Chondrocyte (in vitro differentiated cells): ENCODE data around the gene CRYBG3. TPM values are rescaled to one million over a fixed set of nuclear protein-coding genes. Genes with fewer than 3 reads are reported as not detected.

Experiments used
- DNase-seq: peaks from one replicate; pipeline ENCODE4 v3.0.0; 2021; ENCODE audit warnings: mixed read lengths, low spot score
- H3K27ac Mint-ChIP-seq: one replicate; pipeline ENCODE4 v1.8.0; 2021; ENCODE audit warnings: mild to moderate bottlenecking, moderate library complexity, mixed read lengths; ENCODE audit not compliant: unreplicated experiment
- H3K27me3 Mint-ChIP-seq: 2 replicates; pipeline ENCODE4 v1.8.0; 2021; ENCODE audit warnings: low read depth, mixed read lengths
- H3K36me3 Mint-ChIP-seq: 2 replicates; pipeline ENCODE4 v1.8.0; 2021; ENCODE audit warnings: low read depth, mixed read lengths
- H3K4me1 Mint-ChIP-seq: 2 replicates; pipeline ENCODE4 v1.8.0; 2021; ENCODE audit warnings: low read depth, mild to moderate bottlenecking, mixed read lengths
- H3K4me3 Mint-ChIP-seq: one replicate; pipeline ENCODE4 v1.8.0; 2021; ENCODE audit warnings: mild to moderate bottlenecking, moderate library complexity, mixed read lengths; ENCODE audit not compliant: unreplicated experiment
- H3K9me3 Mint-ChIP-seq: 2 replicates; pipeline ENCODE4 v1.8.0; 2021; ENCODE audit warnings: low read depth, mixed read lengths
- CTCF ChIP-seq: fragments of 200-600 bp; sonication (generic); IDR thresholded peaks from 2 replicates; pipeline ENCODE4 v1.5.0; 2021; ENCODE audit warnings: antibody characterized with exemption, mild to moderate bottlenecking, moderate library complexity
- total RNA-seq: library from RNA; stranded (reverse); gene quantifications from 3 replicates; pipeline ENCODE4 v1.2.1, GENCODE V29; 2021

CRYBG3 gene
- total RNA-seq, 1 donor from 2014 or later, result 15.5 TPM

- Mint-ChIP-seq H3K9me3 (no peaks in the 10 kb centered on the region), H3K36me3 (peaks cover 40% of the 10 kb centered on the region), H3K27me3 (no peaks in the 10 kb centered on the region), H3K4me1 (no peaks in the 10 kb centered on the region), H3K27ac (no peak overlapping the region), H3K4me3 (no peak overlapping the region)
- no peak for TF ChIP-seq CTCF
- DNase-seq, result no peak
Observed at GRCh38 chr3:97950360-97950759, 128.5 kb downstream of the CRYBG3 start.

GRCh38 chr3:97952280-97952679 is 130.5 kb downstream of the CRYBG3 start:
- Mint-ChIP-seq H3K27me3 (no peaks in the 10 kb centered on the region), H3K27ac (no peak overlapping the region), H3K4me1 (no peaks in the 10 kb centered on the region), H3K36me3 (peaks cover 37% of the 10 kb centered on the region), H3K9me3 (no peaks in the 10 kb centered on the region), H3K4me3 (no peak overlapping the region)
- no peak for TF ChIP-seq CTCF
- no peak for DNase-seq

GRCh38 chr3:97952872-97953271 is 131.1 kb downstream of the CRYBG3 start:
- H3K27me3 Mint-ChIP-seq, result no peaks in the 10 kb centered on the region
- H3K4me3 Mint-ChIP-seq, result no peak overlapping the region

GRCh38 chr3:97954228-97954827 is 132.5 kb downstream of the CRYBG3 start:
- DNase-seq, result no peak
- H3K27ac Mint-ChIP-seq, result no peak overlapping the region
- H3K4me1 Mint-ChIP-seq, result no peaks in the 10 kb centered on the region
- H3K9me3 Mint-ChIP-seq, result no peaks in the 10 kb centered on the region
- no peak for TF ChIP-seq CTCF
- H3K27me3 Mint-ChIP-seq, result no peaks in the 10 kb centered on the region
- no peak overlapping the region for H3K4me3 Mint-ChIP-seq
- H3K36me3 Mint-ChIP-seq, result peaks cover 32% of the 10 kb centered on the region

More at GRCh38 chr3:97952872-97953271, 131.1 kb downstream of the CRYBG3 start:
- H3K9me3 Mint-ChIP-seq, result no peaks in the 10 kb centered on the region
- no peak overlapping the region for H3K27ac Mint-ChIP-seq
- TF ChIP-seq CTCF, result no peak
- no peak for DNase-seq
- peaks cover 37% of the 10 kb centered on the region for H3K36me3 Mint-ChIP-seq
- H3K4me1 Mint-ChIP-seq, result no peaks in the 10 kb centered on the region

GRCh38 chr3:97956051-97956450 is 134.2 kb downstream of the CRYBG3 start:
- Mint-ChIP-seq H3K36me3 (peaks cover 22% of the 10 kb centered on the region), H3K27me3 (no peaks in the 10 kb centered on the region), H3K4me3 (no peak overlapping the region), H3K27ac (no peak overlapping the region), H3K9me3 (no peaks in the 10 kb centered on the region), H3K4me1 (no peaks in the 10 kb centered on the region)
- no peak for DNase-seq
- TF ChIP-seq CTCF, result no peak
